ENCODE results near the gene CMTM7.

The CMTM7 gene

GRCh38 chr3:32421991-32422859, 30.6 kb downstream of the CMTM7 start:
- H3K4me3 ChIP-seq (ENCODE audit: low read depth, low read length): no peak overlapping the region
- DNase-seq (ENCODE audit: low read depth): peak; percentile 70
- TF ChIP-seq CTCF (IDR thresholded peaks at IDR 0.05; ENCODE audit: low read depth, low read length) (no peak), MYC (IDR thresholded peaks at IDR 0.05; ENCODE audit: low read depth, low read length) (0 out of 2 replicates have a peak, but pooled peaks have one; percentile 17), POLR2A (IDR thresholded peaks at IDR 0.05; ENCODE audit: extremely low read depth, insufficient read length) (no peak), MAX (IDR thresholded peaks at IDR 0.05; ENCODE audit: low read depth, low read length) (peak; percentile 57; the same call in 1 of the 2 replicates)

- H3K4me3 ChIP-seq (ENCODE audit: low read depth, low read length): no peak overlapping the region
- TF ChIP-seq MAX (IDR thresholded peaks at IDR 0.05; ENCODE audit: low read depth, low read length): peak; percentile 74; the same call in 1 of the 2 replicates
- no peak for TF ChIP-seq MYC (IDR thresholded peaks at IDR 0.05; ENCODE audit: low read depth, low read length)
- DNase-seq (ENCODE audit: low read depth): peak; percentile 33
These were observed 31.3 kb downstream of the CMTM7 start for GRCh38 chr3:32422943-32423342.

- no peak for DNase-seq (ENCODE audit: low read depth)
- no peak overlapping the region for H3K4me3 ChIP-seq (ENCODE audit: low read depth, low read length)
- TF ChIP-seq MYC (IDR thresholded peaks at IDR 0.05; ENCODE audit: low read depth, low read length): no peak
- TF ChIP-seq POLR2A (IDR thresholded peaks at IDR 0.05; ENCODE audit: extremely low read depth, insufficient read length): no peak
- no peak for TF ChIP-seq CTCF (IDR thresholded peaks at IDR 0.05; ENCODE audit: low read depth, low read length)
- TF ChIP-seq MAX (IDR thresholded peaks at IDR 0.05; ENCODE audit: low read depth, low read length): no peak
These were observed 31.9 kb downstream of the CMTM7 start for GRCh38 chr3:32423534-32423933.

- DNase-seq (ENCODE audit: low read depth): no peak
- no peak overlapping the region for H3K4me3 ChIP-seq (ENCODE audit: low read depth, low read length)
- TF ChIP-seq MYC (IDR thresholded peaks at IDR 0.05; ENCODE audit: low read depth, low read length): no peak
- TF ChIP-seq CTCF (IDR thresholded peaks at IDR 0.05; ENCODE audit: low read depth, low read length): no peak
- TF ChIP-seq MAX (IDR thresholded peaks at IDR 0.05; ENCODE audit: low read depth, low read length): no peak
- TF ChIP-seq POLR2A (IDR thresholded peaks at IDR 0.05; ENCODE audit: extremely low read depth, insufficient read length): no peak
These were observed 32.4 kb downstream of the CMTM7 start for GRCh38 chr3:32423956-32424557.

- no peak overlapping the region for H3K4me3 ChIP-seq (ENCODE audit: low read depth, low read length)
- TF ChIP-seq POLR2A (IDR thresholded peaks at IDR 0.05; ENCODE audit: extremely low read depth, insufficient read length) (no peak), CTCF (IDR thresholded peaks at IDR 0.05; ENCODE audit: low read depth, low read length) (no peak), MYC (IDR thresholded peaks at IDR 0.05; ENCODE audit: low read depth, low read length) (no peak), MAX (IDR thresholded peaks at IDR 0.05; ENCODE audit: low read depth, low read length) (no peak)
- DNase-seq (ENCODE audit: low read depth): no peak
These were observed 33.1 kb downstream of the CMTM7 start for GRCh38 chr3:32424581-32425250.
